Tibial nerve (tissue), 4 donors: ENCODE data around the gene SLC44A2. TPM values are rescaled to one million over a fixed set of nuclear protein-coding genes. Genes with fewer than 3 reads are reported as not detected.

Experiments used
- DNase-seq, 2 donors: peaks; one replicate each; pipeline ENCODE4 v3.0.0-alpha.2; 2019; ENCODE audit warnings: low spot score in 2 of 2
- H3K27ac ChIP-seq, 4 donors: fragments of 200-600 bp; sonication (generic) in 3 of 4; one replicate each; pipeline ENCODE4 v1.5.1; 2017 to 2019; ENCODE audit warnings: mild to moderate bottlenecking in 1 of 4
- H3K27me3 ChIP-seq, 2 donors: fragments of 200-600 bp; sonication (generic) in 1 of 2; one replicate each; pipeline versions ENCODE4 v1.5.1 to v1.6.0; 2017 to 2019
- H3K36me3 ChIP-seq, 3 donors: fragments of 200-600 bp; sonication (generic); one replicate each; pipeline ENCODE4 v1.5.1; 2018 to 2019
- H3K4me1 ChIP-seq, 4 donors: fragments of 200-600 bp; sonication (generic) in 3 of 4; one replicate each; pipeline ENCODE4 v1.5.1; 2017 to 2019
- H3K4me3 ChIP-seq, 4 donors: fragments of 200-600 bp; sonication (generic) in 3 of 4; one replicate each; pipeline ENCODE4 v1.5.1; 2017 to 2019; ENCODE audit warnings: mild to moderate bottlenecking in 1 of 4, moderate library complexity in 1 of 4
- H3K9me3 ChIP-seq, 4 donors: fragments of 200-600 bp; sonication (generic) in 3 of 4; one replicate each; pipeline ENCODE4 v1.5.1; 2017 to 2019
- CTCF ChIP-seq, 5 experiments: fragments of 200-600 bp in 3 of 5; fragments of 450-650 bp in 2 of 5; sonication (generic) in 3 of 5; IDR thresholded peaks; one replicate each; pipeline ENCODE4 v1.5.1; 2016 to 2019; ENCODE audit warnings: antibody characterized with exemption in 5 of 5, mild to moderate bottlenecking in 3 of 5, moderate library complexity in 2 of 5
- EP300 ChIP-seq, 2 donors: sonication (generic); formaldehyde crosslinking; IDR thresholded peaks; one replicate each; pipeline ENCODE4 v1.6.1; 2017; ENCODE audit warnings: antibody characterized with exemption in 2 of 2, mild to moderate bottlenecking in 1 of 2
- POLR2A ChIP-seq, 2 donors: fragments of 450-650 bp; IDR thresholded peaks; one replicate each; pipeline ENCODE4 v1.6.1; 2017; ENCODE audit warnings: antibody characterized with exemption in 2 of 2, mild to moderate bottlenecking in 2 of 2, moderate library complexity in 2 of 2
- WGBS, 2 donors: methylation state at CpG; one replicate each; pipeline ENCODE4 v1.1.5; 2018; 5-methylcytosine and 5-hydroxymethylcytosine counted together
- total RNA-seq, 4 donors: library from RNA; depleted of rRNA; stranded (reverse); fragments of >200 nt; gene quantifications; one replicate each; pipeline ENCODE4 v1.1.0, GENCODE V29; 2016

The SLC44A2 gene
- total RNA-seq, 4 donors from 2014 or later: 104 to 193 (median 132) TPM

GRCh38 chr19:10644260-10645007 lies 19.1 kb downstream of the SLC44A2 start:
- H3K4me3 ChIP-seq: no peak overlapping the region
- DNase-seq: peak; percentile 72 to 82
- no peaks in the 10 kb centered on the region for H3K27me3 ChIP-seq
- H3K9me3 ChIP-seq: no peaks in the 10 kb centered on the region
- H3K4me1 ChIP-seq: peaks cover 0 to 75% (median 40%) of the 10 kb centered on the region in 4 donors
- peaks cover 0 to 37% (median 10%) of the 10 kb centered on the region in 3 donors for H3K36me3 ChIP-seq
- H3K27ac ChIP-seq: peak overlapping the region; percentile 73 to 90 (median 86)
- TF ChIP-seq CTCF (IDR thresholded peaks at IDR 0.05): peak; percentile 78 to 97 (median 91)
- no peak for TF ChIP-seq POLR2A (IDR thresholded peaks at IDR 0.05)
- TF ChIP-seq EP300 (IDR thresholded peaks at IDR 0.05): peak in 1 of 2 donors; percentile 51
- WGBS, 2 donors: 3 to 7% methylated on average over 14 of the region's 14 CpGs

GRCh38 chr19:10646456-10647159 lies 21.3 kb downstream of the SLC44A2 start:
- TF ChIP-seq POLR2A (IDR thresholded peaks at IDR 0.05) (no peak), CTCF (IDR thresholded peaks at IDR 0.05) (no peak), EP300 (IDR thresholded peaks at IDR 0.05) (no peak)
- H3K27ac ChIP-seq: peak overlapping the region in 3 of 4 donors; percentile 34 to 90 (median 78)
- no peaks in the 10 kb centered on the region for H3K27me3 ChIP-seq
- H3K4me3 ChIP-seq: no peak overlapping the region
- WGBS, 2 donors: 71 to 73% methylated on average over 12 of the region's 12 CpGs
- no peak for DNase-seq
- H3K9me3 ChIP-seq: no peaks in the 10 kb centered on the region
- peaks cover 0 to 21% (median 0%) of the 10 kb centered on the region in 3 donors for H3K36me3 ChIP-seq
- peaks cover 0 to 56% (median 38%) of the 10 kb centered on the region in 4 donors for H3K4me1 ChIP-seq

- no peaks in the 10 kb centered on the region for H3K27me3 ChIP-seq
- peaks cover 0 to 11% (median 0%) of the 10 kb centered on the region in 3 donors for H3K36me3 ChIP-seq
- no peak for TF ChIP-seq CTCF (IDR thresholded peaks at IDR 0.05)
- no peak for TF ChIP-seq EP300 (IDR thresholded peaks at IDR 0.05)
- H3K27ac ChIP-seq: peak overlapping the region in 2 of 4 donors; percentile 50 to 90
- H3K4me1 ChIP-seq: peaks cover 0 to 54% (median 33%) of the 10 kb centered on the region in 4 donors
- no peaks in the 10 kb centered on the region for H3K9me3 ChIP-seq
- DNase-seq: no peak
- 74 to 80% methylated on average over 4 of the region's 4 CpGs for WGBS, 2 donors
- no peak overlapping the region for H3K4me3 ChIP-seq
Measured at GRCh38 chr19:10648360-10648759, 23.0 kb downstream of the SLC44A2 start.

GRCh38 chr19:10651851-10652250 lies 26.5 kb downstream of the SLC44A2 start:
- peaks cover 0 to 10% (median 0%) of the 10 kb centered on the region in 3 donors for H3K36me3 ChIP-seq
- DNase-seq: no peak
- no peaks in the 10 kb centered on the region for H3K27me3 ChIP-seq
- 54 to 63% methylated on average over 4 of the region's 4 CpGs for WGBS, 2 donors
- H3K9me3 ChIP-seq: no peaks in the 10 kb centered on the region
- no peak overlapping the region for H3K4me3 ChIP-seq
- peaks cover 0 to 39% (median 23%) of the 10 kb centered on the region in 4 donors for H3K4me1 ChIP-seq
- H3K27ac ChIP-seq: no peak overlapping the region
- no peak for TF ChIP-seq EP300 (IDR thresholded peaks at IDR 0.05)
- no peak for TF ChIP-seq CTCF (IDR thresholded peaks at IDR 0.05)
- no peak for TF ChIP-seq POLR2A (IDR thresholded peaks at IDR 0.05)

GRCh38 chr19:10653482-10653731 lies 28.1 kb downstream of the SLC44A2 start:
- peaks cover 0 to 50% (median 23%) of the 10 kb centered on the region in 4 donors for H3K4me1 ChIP-seq
- WGBS, 2 donors: 0% methylated on average over 18 of the region's 18 CpGs
- H3K4me3 ChIP-seq: peak overlapping the region; percentile 82 to 98 (median 92)
- no peak for TF ChIP-seq CTCF (IDR thresholded peaks at IDR 0.05)
- TF ChIP-seq EP300 (IDR thresholded peaks at IDR 0.05): no peak
- no peak for TF ChIP-seq POLR2A (IDR thresholded peaks at IDR 0.05)
- no peaks in the 10 kb centered on the region for H3K9me3 ChIP-seq
- peak overlapping the region; percentile 92 to 100 (median 95) for H3K27ac ChIP-seq
- H3K27me3 ChIP-seq: no peaks in the 10 kb centered on the region
- peaks cover 0 to 17% (median 0%) of the 10 kb centered on the region in 3 donors for H3K36me3 ChIP-seq
- DNase-seq: no peak
